ENCODE results near the gene SULT1E1. TPM values are rescaled to one million over a fixed set of nuclear protein-coding genes. Genes with fewer than 3 reads are reported as not detected.

The SULT1E1 gene
- total and polyA plus RNA-seq, 2 of the 8 experiments (the other 6 are each of a cell fraction or from before 2014, with no cell fraction given), result not detected

- H3K23ac ChIP-seq (ENCODE audit: insufficient read length), result no peak overlapping the region
- H3K27me3 ChIP-seq (replicated peaks in 1 of 4; ENCODE audit: control insufficient read depth in 3 of 4, extremely low read depth in 1 of 4, insufficient read depth in 3 of 4, low read length in 3 of 4), result no peaks in the 10 kb centered on the region
- FAIRE-seq, result no peak
- no peak overlapping the region for H3K14ac ChIP-seq (ENCODE audit: insufficient read length)
- no peaks in the 10 kb centered on the region for H3K79me1 ChIP-seq (ENCODE audit: low read depth, low read length)
- H3K18ac ChIP-seq (ENCODE audit: extremely low read depth, low read length), result no peak overlapping the region
- H2BK15ac ChIP-seq (ENCODE audit: low read length), result no peak overlapping the region
- no peak overlapping the region for H2BK20ac ChIP-seq (ENCODE audit: low read length)
- no peaks in the 10 kb centered on the region for H3K4me1 ChIP-seq (replicated peaks in 1 of 4; ENCODE audit: control insufficient read depth in 3 of 4, insufficient read depth in 4 of 4, low read length in 3 of 4)
- no peak overlapping the region for H2BK120ac ChIP-seq (replicated peaks; ENCODE audit: low read depth, low read length)
- no peak overlapping the region for H3K4me2 ChIP-seq (ENCODE audit: insufficient read depth in 1 of 2, low read depth in 2 of 2, low read length in 2 of 2)
- H2AK5ac ChIP-seq (ENCODE audit: low read depth, low read length), result no peak overlapping the region
- TF ChIP-seq CTBP2 (IDR thresholded peaks at IDR 0.05; ENCODE audit: borderline replicate concordance, insufficient read depth, insufficient read length, low read length) (no peak), MAFK (IDR thresholded peaks at IDR 0.05; ENCODE audit: low read depth, low read length) (no peak), TAF7 (optimal IDR thresholded peaks at IDR 0.05; ENCODE audit: borderline replicate concordance, low read depth, low read length) (no peak), TAF1 (IDR thresholded peaks at IDR 0.05; ENCODE audit: low read depth, low read length) (no peak), E2F6 (IDR thresholded peaks at IDR 0.05) (no peak), GTF2F1 (IDR thresholded peaks at IDR 0.05; ENCODE audit: borderline replicate concordance, low read depth, low read length) (no peak)
- no peak overlapping the region for H2BK12ac ChIP-seq (ENCODE audit: low read depth, low read length)
- H4K5ac ChIP-seq (ENCODE audit: insufficient read length, low read depth, low read length), result no peak overlapping the region
- H3K56ac ChIP-seq (replicated peaks; ENCODE audit: insufficient read length, low read depth, low read length), result no peak overlapping the region
- no peaks in the 10 kb centered on the region for H4K20me1 ChIP-seq (replicated peaks in 1 of 2; ENCODE audit: control insufficient read depth in 1 of 2, insufficient read depth in 2 of 2, low read length in 2 of 2)
- no peak overlapping the region for H3K9ac ChIP-seq (replicated peaks in 1 of 4; ENCODE audit: extremely low read depth in 1 of 4, low read depth in 3 of 4, low read length in 3 of 4)
- H3K4ac ChIP-seq (replicated peaks; ENCODE audit: insufficient read length, low read depth, low read length), result no peak overlapping the region
- H3K79me2 ChIP-seq (ENCODE audit: control insufficient read depth in 1 of 2, insufficient read depth in 2 of 2, low read length in 2 of 2), result no peaks in the 10 kb centered on the region
- H3K36me3 ChIP-seq (ENCODE audit: control insufficient read depth in 2 of 4, insufficient read depth in 4 of 4, low read length in 3 of 4), result no peaks in the 10 kb centered on the region
- no peak for DNase-seq (ENCODE audit: low read depth in 1 of 2, low spot score in 2 of 2)
- ChIA-PET POLR2A (ENCODE audit: partially characterized antibody) (no interaction called here), CTCF (ENCODE audit: partially characterized antibody) (interaction anchor here (1.5 kb wide), 1 partner anchor 17 kb away, joined by 5 read pairs; no protein-coding TSS in a partner anchor)
- no peak overlapping the region for H4K8ac ChIP-seq (ENCODE audit: extremely low read depth, insufficient read depth, low read length)
- H2AFZ ChIP-seq (ENCODE audit: low read length), result no peak overlapping the region
- H2BK5ac ChIP-seq (ENCODE audit: low read depth, low read length), result no peak overlapping the region
- WGBS, 2 experiments (ENCODE audit: extremely low coverage in 1 of 2, insufficient coverage in 1 of 2, insufficient read length in 1 of 2, insufficient replicate concordance in 2 of 2, low coverage in 1 of 2, low lambda C conversion rate in 2 of 2, missing lambda C conversion rate in 1 of 2), result 100% methylated on average over 1 of the region's 1 CpG; no CpG with 5 or more reads in 1 of the 2 experiments
- H3K9me3 ChIP-seq (ENCODE audit: insufficient read depth in 2 of 2, low read depth in 1 of 2, low read length in 1 of 2), result no peaks in the 10 kb centered on the region
- H4K91ac ChIP-seq (replicated peaks; ENCODE audit: insufficient read length, low read length), result no peak overlapping the region
- no peak overlapping the region for H3K4me3 ChIP-seq (ENCODE audit: extremely low read depth in 1 of 4, insufficient read depth in 2 of 4, low read depth in 3 of 4, low read length in 4 of 4)
- H3K27ac ChIP-seq (ENCODE audit: low read depth, low read length), result no peak overlapping the region
- no peaks in the 10 kb centered on the region for H3K23me2 ChIP-seq (ENCODE audit: low read depth, low read length)
Observed at GRCh38 chr4:69848028-69848427, 11.9 kb downstream of the SULT1E1 start.
